HEK293 (cell line): ENCODE measurements around the gene UBTD1.

Experiments used
- CTCF ChIA-PET: fragments of 350-600 bp; formaldehyde crosslinking; extraction: SDS; loops from one replicate; lab custom pipeline; 2021; ENCODE audit warnings: antibody characterized with exemption; lab: Yijun Ruan, JAX
- POLR2A ChIA-PET: fragments of 300-600 bp; formaldehyde crosslinking; extraction: SDS; loops from one replicate; lab custom pipeline; 2020; ENCODE audit warnings: antibody characterized with exemption, inconsistent platforms; lab: Yijun Ruan, JAX
- H3K27ac ChIP-seq: fragments of 200-500 bp; sonication (Bioruptor generic); 2 replicates; pipeline ENCODE4 v1.5.1; 2014; ENCODE audit warnings: low read depth, low read length, control low read depth, inconsistent platforms; ENCODE audit errors: extremely low read depth
- H3K36me3 ChIP-seq, 2 experiments: fragments of 200-500 bp in 1 of 2; sonication (Bioruptor generic) in 1 of 2; 1 replicate in 1 of 2; 2 replicates in 1 of 2; pipeline ENCODE4 v1.5.1; 2014 to 2017; ENCODE audit warnings: inconsistent platforms in 2 of 2, low read length in 2 of 2; ENCODE audit not compliant: control insufficient read depth in 2 of 2, insufficient read depth in 1 of 2
- H3K4me1 ChIP-seq: fragments of 200-500 bp; sonication (Bioruptor generic); 2 replicates; pipeline ENCODE4 v1.5.1; 2014; ENCODE audit warnings: mild to moderate bottlenecking, low read length, inconsistent platforms; ENCODE audit not compliant: control insufficient read depth, insufficient read depth
- H3K4me3 ChIP-seq: 2 replicates; pipeline ENCODE4 v1.5.1; 2011; ENCODE audit warnings: low read depth, mild to moderate bottlenecking, control low read depth, low read length, moderate library complexity
- H3K9me3 ChIP-seq: fragments of 200-500 bp; sonication (Bioruptor generic); 2 replicates; pipeline ENCODE4 v1.5.1; 2014; ENCODE audit warnings: low read depth, low read length, inconsistent platforms; ENCODE audit not compliant: control insufficient read depth, insufficient read depth
- GLI2 ChIP-seq: fragments of 450-650 bp; formaldehyde crosslinking; IDR thresholded peaks from 2 replicates; pipeline ENCODE4; 2017; ENCODE audit warnings: missing biosample characterization, missing genetic modification characterization, low read depth, borderline replicate concordance
- HOXC10 ChIP-seq: sonication (generic); formaldehyde crosslinking; IDR thresholded peaks from 2 replicates; pipeline ENCODE4 v1.8.1; 2023; ENCODE audit warnings: mild to moderate bottlenecking, missing genetic modification reagents
- KLF1 ChIP-seq: fragments of 450-650 bp; formaldehyde crosslinking; IDR thresholded peaks from 2 replicates; pipeline ENCODE4 v1.5.1; 2016; ENCODE audit warnings: missing biosample characterization, missing genetic modification characterization
- TCF7L2 ChIP-seq: IDR thresholded peaks from 2 replicates; pipeline ENCODE4 v1.6.1; 2011; ENCODE audit warnings: low read depth, mild to moderate bottlenecking, inconsistent platforms, low read length, moderate library complexity, borderline replicate concordance
- YY1 ChIP-seq: fragments of 450-650 bp; formaldehyde crosslinking; IDR thresholded peaks from 2 replicates; pipeline ENCODE4 v1.5.1; 2018; ENCODE audit warnings: missing biosample characterization, missing genetic modification characterization
- ZBTB8A ChIP-seq: fragments of 450-650 bp; formaldehyde crosslinking; IDR thresholded peaks from 2 replicates; pipeline ENCODE4 v1.5.1; 2016; ENCODE audit warnings: missing biosample characterization, missing genetic modification characterization
- ZNF121 ChIP-seq: fragments of 450-650 bp; formaldehyde crosslinking; IDR thresholded peaks from 2 replicates; pipeline ENCODE4 v1.5.1; 2016; ENCODE audit warnings: missing biosample characterization, missing genetic modification characterization
- ZNF133 ChIP-seq: fragments of 450-650 bp; formaldehyde crosslinking; IDR thresholded peaks from 2 replicates; pipeline ENCODE4 v1.5.1; 2016; ENCODE audit warnings: missing biosample characterization, missing genetic modification characterization
- ZNF292 ChIP-seq: fragments of 450-650 bp; formaldehyde crosslinking; IDR thresholded peaks from 2 replicates; pipeline ENCODE4 v1.5.1; 2016; ENCODE audit warnings: low read depth, missing biosample characterization, missing genetic modification characterization, borderline replicate concordance
- ZNF423 ChIP-seq: fragments of 450-650 bp; formaldehyde crosslinking; IDR thresholded peaks from 2 replicates; pipeline ENCODE4 v1.5.1; 2016; ENCODE audit warnings: missing biosample characterization, missing genetic modification characterization
- ZNF433 ChIP-seq: fragments of 450-650 bp; formaldehyde crosslinking; IDR thresholded peaks from 2 replicates; pipeline ENCODE4 v1.5.1; 2016; ENCODE audit warnings: missing biosample characterization, missing genetic modification characterization, low read depth
- ZNF529 ChIP-seq: fragments of 450-650 bp; formaldehyde crosslinking; IDR thresholded peaks from 2 replicates; pipeline ENCODE4 v1.5.1; 2017; ENCODE audit warnings: missing genetic modification characterization, missing biosample characterization; ENCODE audit not compliant: insufficient replicate concordance
- ZNF530 ChIP-seq: fragments of 450-650 bp; formaldehyde crosslinking; IDR thresholded peaks from 2 replicates; pipeline ENCODE4 v1.5.1; 2016; ENCODE audit warnings: low read depth, missing biosample characterization, missing genetic modification characterization
- ZNF549 ChIP-seq: fragments of 450-650 bp; IDR thresholded peaks from 2 replicates; pipeline ENCODE4 v1.5.1; 2018; ENCODE audit warnings: missing biosample characterization, missing genetic modification characterization, mild to moderate bottlenecking, inconsistent platforms, moderate library complexity
- ZNF626 ChIP-seq: fragments of 450-650 bp; sonication (Bioruptor Pico); formaldehyde crosslinking; IDR thresholded peaks from 2 replicates; pipeline ENCODE4 v1.5.1; 2018; ENCODE audit warnings: missing biosample characterization, missing genetic modification characterization, inconsistent platforms
- ZNF629 ChIP-seq: fragments of 450-650 bp; formaldehyde crosslinking; IDR thresholded peaks from 2 replicates; pipeline ENCODE4 v1.5.1; 2017; ENCODE audit warnings: missing biosample characterization, missing genetic modification characterization
- ZNF660 ChIP-seq: fragments of 450-650 bp; IDR thresholded peaks from 2 replicates; pipeline ENCODE4 v1.5.1; 2018; ENCODE audit warnings: missing biosample characterization, mild to moderate bottlenecking, missing genetic modification characterization
- ZNF664 ChIP-seq: fragments of 450-650 bp; formaldehyde crosslinking; IDR thresholded peaks from 2 replicates; pipeline ENCODE4 v1.5.1; 2016; ENCODE audit warnings: missing biosample characterization, missing genetic modification characterization
- ZNF670 ChIP-seq: fragments of 450-650 bp; formaldehyde crosslinking; IDR thresholded peaks from 2 replicates; pipeline ENCODE4 v1.5.1; 2016; ENCODE audit warnings: missing biosample characterization, missing genetic modification characterization, low read depth
- ZNF701 ChIP-seq: fragments of 450-650 bp; formaldehyde crosslinking; IDR thresholded peaks from 2 replicates; pipeline ENCODE4 v1.5.1; 2016; ENCODE audit warnings: missing biosample characterization, missing genetic modification characterization
- ZNF776 ChIP-seq: fragments of 450-650 bp; formaldehyde crosslinking; IDR thresholded peaks from 2 replicates; pipeline ENCODE4 v1.5.0; 2017; ENCODE audit warnings: missing biosample characterization, missing genetic modification characterization, borderline replicate concordance
- ZNF777 ChIP-seq: fragments of 450-650 bp; formaldehyde crosslinking; IDR thresholded peaks from 2 replicates; pipeline ENCODE4 v1.5.1; 2017; ENCODE audit warnings: missing biosample characterization, missing genetic modification characterization, borderline replicate concordance
- ZSCAN30 ChIP-seq: fragments of 450-650 bp; IDR thresholded peaks from 2 replicates; pipeline ENCODE4 v1.5.1; 2018; ENCODE audit warnings: missing biosample characterization, mild to moderate bottlenecking, missing genetic modification characterization, moderate library complexity
- ZXDB ChIP-seq: fragments of 450-650 bp; formaldehyde crosslinking; IDR thresholded peaks from 2 replicates; pipeline ENCODE4 v1.5.1; 2016; ENCODE audit warnings: missing biosample characterization, missing genetic modification characterization
- TF ChIP-seq, protein P1 (sequence below): fragments of 450-650 bp; formaldehyde crosslinking; IDR thresholded peaks from 2 replicates; pipeline ENCODE4 v1.5.1; 2016; ENCODE audit warnings: missing biosample characterization, missing genetic modification characterization
- TF ChIP-seq, protein P2 (sequence below): fragments of 450-650 bp; formaldehyde crosslinking; IDR thresholded peaks from 2 replicates; pipeline ENCODE4 v1.5.1; 2017; ENCODE audit warnings: missing biosample characterization, missing genetic modification characterization
- TF ChIP-seq, protein P3 (sequence below): sonication (generic); formaldehyde crosslinking; IDR thresholded peaks from 2 replicates; pipeline ENCODE4 v1.8.1; 2022; ENCODE audit warnings: mild to moderate bottlenecking, moderate library complexity, missing genetic modification reagents
- TF ChIP-seq, protein P4 (sequence below): fragments of 450-650 bp; formaldehyde crosslinking; IDR thresholded peaks from 2 replicates; pipeline ENCODE4 v1.5.1; 2016; ENCODE audit warnings: missing biosample characterization, missing genetic modification characterization

Gene UBTD1

DNA sequence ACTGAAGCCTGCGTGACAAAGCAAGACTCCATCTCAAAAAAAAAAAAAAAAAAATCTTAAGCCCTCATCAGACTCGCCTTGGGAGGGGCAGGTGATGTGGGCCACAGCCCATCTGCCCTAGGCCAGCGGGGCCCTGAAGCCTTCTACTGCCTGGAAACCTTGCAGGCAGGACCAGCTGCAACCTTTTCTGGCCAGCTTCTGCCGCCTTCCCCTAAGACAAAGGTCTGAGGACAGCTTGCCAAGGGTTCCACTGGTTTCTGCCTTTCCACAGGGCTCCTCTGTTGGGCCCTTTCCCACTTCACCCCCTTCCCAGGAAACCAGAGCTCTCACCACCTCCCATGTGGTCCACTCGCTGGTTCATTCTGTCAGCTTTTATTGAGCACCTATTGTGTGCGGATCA lies 35.2 kb downstream of the UBTD1 start:
- CTCF ChIA-PET: interaction anchor here (0.7 to 3.4 kb wide), 18 partner anchors 9 to 548 kb away, joined by 3 to 54 read pairs (median 5); no protein-coding TSS in a partner anchor
- Histone ChIP-seq H3K9me3 (no peaks in the 10 kb centered on the region), H3K4me1 (no peaks in the 10 kb centered on the region), H3K4me3 (no peak overlapping the region), H3K27ac (no peak overlapping the region), H3K36me3 (no peaks in the 10 kb centered on the region)
- TF ChIP-seq ZNF664 (tag by site-specific recombination) (peak; percentile 69; the same call in 1 of the 2 replicates), ZNF701 (no peak), ZNF660 (tag by site-specific recombination) (no peak), ZNF777 (tag by site-specific recombination) (no peak)
- TF ChIP-seq, protein P1, sequence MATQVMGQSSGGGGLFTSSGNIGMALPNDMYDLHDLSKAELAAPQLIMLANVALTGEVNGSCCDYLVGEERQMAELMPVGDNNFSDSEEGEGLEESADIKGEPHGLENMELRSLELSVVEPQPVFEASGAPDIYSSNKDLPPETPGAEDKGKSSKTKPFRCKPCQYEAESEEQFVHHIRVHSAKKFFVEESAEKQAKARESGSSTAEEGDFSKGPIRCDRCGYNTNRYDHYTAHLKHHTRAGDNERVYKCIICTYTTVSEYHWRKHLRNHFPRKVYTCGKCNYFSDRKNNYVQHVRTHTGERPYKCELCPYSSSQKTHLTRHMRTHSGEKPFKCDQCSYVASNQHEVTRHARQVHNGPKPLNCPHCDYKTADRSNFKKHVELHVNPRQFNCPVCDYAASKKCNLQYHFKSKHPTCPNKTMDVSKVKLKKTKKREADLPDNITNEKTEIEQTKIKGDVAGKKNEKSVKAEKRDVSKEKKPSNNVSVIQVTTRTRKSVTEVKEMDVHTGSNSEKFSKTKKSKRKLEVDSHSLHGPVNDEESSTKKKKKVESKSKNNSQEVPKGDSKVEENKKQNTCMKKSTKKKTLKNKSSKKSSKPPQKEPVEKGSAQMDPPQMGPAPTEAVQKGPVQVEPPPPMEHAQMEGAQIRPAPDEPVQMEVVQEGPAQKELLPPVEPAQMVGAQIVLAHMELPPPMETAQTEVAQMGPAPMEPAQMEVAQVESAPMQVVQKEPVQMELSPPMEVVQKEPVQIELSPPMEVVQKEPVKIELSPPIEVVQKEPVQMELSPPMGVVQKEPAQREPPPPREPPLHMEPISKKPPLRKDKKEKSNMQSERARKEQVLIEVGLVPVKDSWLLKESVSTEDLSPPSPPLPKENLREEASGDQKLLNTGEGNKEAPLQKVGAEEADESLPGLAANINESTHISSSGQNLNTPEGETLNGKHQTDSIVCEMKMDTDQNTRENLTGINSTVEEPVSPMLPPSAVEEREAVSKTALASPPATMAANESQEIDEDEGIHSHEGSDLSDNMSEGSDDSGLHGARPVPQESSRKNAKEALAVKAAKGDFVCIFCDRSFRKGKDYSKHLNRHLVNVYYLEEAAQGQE: no peak
- POLR2A ChIA-PET: no interaction called here

DNA sequence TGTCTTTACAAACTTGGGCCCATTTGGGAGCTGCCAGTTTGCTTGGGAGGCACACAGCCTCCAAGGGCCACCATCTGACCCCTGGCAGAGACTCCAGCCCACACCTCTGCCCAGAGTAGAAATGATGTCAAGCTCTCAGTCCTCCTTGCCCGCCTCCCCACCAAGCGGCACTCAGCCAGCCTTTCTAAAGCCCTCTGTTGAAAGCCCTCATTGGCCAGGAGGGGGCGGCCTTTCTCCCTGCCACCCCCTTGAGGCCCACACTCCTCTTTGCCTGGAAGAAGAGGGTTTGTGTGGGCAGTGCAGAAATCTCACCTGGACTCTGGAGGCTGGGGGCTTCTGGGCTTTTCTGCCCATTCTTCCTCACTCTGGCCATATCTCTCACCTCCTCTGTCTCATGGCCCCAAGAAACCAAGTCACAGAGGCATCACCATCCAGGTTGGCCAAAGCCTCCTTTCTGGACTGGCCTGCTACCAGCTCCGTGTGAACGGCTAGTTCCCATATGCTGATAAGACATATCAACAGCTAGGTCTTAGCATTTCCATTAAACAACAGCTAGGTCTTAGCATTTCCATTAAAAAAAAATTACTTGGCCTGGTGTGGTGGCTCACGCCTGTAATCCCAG lies 36.1 kb downstream of the UBTD1 start:
- CTCF ChIA-PET: interaction anchor here (0.7 to 3.4 kb wide), 20 partner anchors 10 to 549 kb away, joined by 3 to 54 read pairs (median 5); partner anchors contain the start of gene UBTD1
- H3K36me3 ChIP-seq: no peaks in the 10 kb centered on the region
- H3K9me3 ChIP-seq: no peaks in the 10 kb centered on the region
- POLR2A ChIA-PET: no interaction called here
- no peak overlapping the region for H3K4me3 ChIP-seq
- no peak overlapping the region for H3K27ac ChIP-seq
- H3K4me1 ChIP-seq: no peaks in the 10 kb centered on the region
- TF ChIP-seq HOXC10 (CRISPR knock-in tag) (no peak), ZXDB (no peak), ZNF670 (tag by site-specific recombination) (no peak), ZNF629 (tag by site-specific recombination) (no peak), ZNF433 (tag by site-specific recombination) (no peak), ZNF133 (tag by site-specific recombination) (no peak), ZNF776 (tag by site-specific recombination) (no peak), YY1 (tag by site-specific recombination) (no peak), ZNF626 (no peak), ZNF121 (tag by site-specific recombination) (no peak), ZSCAN30 (0 out of 2 replicates have a peak, but pooled peaks have one; percentile 27), ZNF292 (tag by site-specific recombination) (no peak), ZNF530 (tag by site-specific recombination) (no peak), ZNF423 (no peak), ZBTB8A (tag by site-specific recombination) (no peak), KLF1 (tag by site-specific recombination) (no peak), TCF7L2 (no peak), ZNF660 (tag by site-specific recombination) (peak; percentile 63; the same call in 1 of the 2 replicates), ZNF529 (tag by site-specific recombination) (peak; percentile 75), GLI2 (no peak), ZNF549 (tag by site-specific recombination) (no peak)
- TF ChIP-seq, protein P2, sequence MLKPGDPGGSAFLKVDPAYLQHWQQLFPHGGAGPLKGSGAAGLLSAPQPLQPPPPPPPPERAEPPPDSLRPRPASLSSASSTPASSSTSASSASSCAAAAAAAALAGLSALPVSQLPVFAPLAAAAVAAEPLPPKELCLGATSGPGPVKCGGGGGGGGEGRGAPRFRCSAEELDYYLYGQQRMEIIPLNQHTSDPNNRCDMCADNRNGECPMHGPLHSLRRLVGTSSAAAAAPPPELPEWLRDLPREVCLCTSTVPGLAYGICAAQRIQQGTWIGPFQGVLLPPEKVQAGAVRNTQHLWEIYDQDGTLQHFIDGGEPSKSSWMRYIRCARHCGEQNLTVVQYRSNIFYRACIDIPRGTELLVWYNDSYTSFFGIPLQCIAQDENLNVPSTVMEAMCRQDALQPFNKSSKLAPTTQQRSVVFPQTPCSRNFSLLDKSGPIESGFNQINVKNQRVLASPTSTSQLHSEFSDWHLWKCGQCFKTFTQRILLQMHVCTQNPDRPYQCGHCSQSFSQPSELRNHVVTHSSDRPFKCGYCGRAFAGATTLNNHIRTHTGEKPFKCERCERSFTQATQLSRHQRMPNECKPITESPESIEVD (tag by site-specific recombination): no peak
- TF ChIP-seq, protein P3, sequence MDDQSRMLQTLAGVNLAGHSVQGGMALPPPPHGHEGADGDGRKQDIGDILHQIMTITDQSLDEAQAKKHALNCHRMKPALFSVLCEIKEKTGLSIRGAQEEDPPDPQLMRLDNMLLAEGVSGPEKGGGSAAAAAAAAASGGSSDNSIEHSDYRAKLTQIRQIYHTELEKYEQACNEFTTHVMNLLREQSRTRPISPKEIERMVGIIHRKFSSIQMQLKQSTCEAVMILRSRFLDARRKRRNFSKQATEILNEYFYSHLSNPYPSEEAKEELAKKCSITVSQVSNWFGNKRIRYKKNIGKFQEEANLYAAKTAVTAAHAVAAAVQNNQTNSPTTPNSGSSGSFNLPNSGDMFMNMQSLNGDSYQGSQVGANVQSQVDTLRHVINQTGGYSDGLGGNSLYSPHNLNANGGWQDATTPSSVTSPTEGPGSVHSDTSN (CRISPR knock-in tag): no peak
- TF ChIP-seq, protein P4, sequence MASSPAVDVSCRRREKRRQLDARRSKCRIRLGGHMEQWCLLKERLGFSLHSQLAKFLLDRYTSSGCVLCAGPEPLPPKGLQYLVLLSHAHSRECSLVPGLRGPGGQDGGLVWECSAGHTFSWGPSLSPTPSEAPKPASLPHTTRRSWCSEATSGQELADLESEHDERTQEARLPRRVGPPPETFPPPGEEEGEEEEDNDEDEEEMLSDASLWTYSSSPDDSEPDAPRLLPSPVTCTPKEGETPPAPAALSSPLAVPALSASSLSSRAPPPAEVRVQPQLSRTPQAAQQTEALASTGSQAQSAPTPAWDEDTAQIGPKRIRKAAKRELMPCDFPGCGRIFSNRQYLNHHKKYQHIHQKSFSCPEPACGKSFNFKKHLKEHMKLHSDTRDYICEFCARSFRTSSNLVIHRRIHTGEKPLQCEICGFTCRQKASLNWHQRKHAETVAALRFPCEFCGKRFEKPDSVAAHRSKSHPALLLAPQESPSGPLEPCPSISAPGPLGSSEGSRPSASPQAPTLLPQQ (tag by site-specific recombination): no peak
